Activated T-helper 1 cell treated with Interleukin-2 at 50 U/mL for 16 hours (primary cell): ENCODE data around the gene COL4A2.
"Not testable (repeated sequence)": the region's sequence is repeated elsewhere in the genome, so short reads cannot be mapped to it uniquely, and the experiment has no call there.

Source experiments
- DNase-seq: peaks from one replicate; pipeline ENCODE4 v3.0.0-alpha.2; 2020; ENCODE audit warnings: low read depth

Gene COL4A2

GRCh38 chr13:110518571-110518970, 211.5 kb downstream of the COL4A2 start:
- DNase-seq = no peak

GRCh38 chr13:110519046-110519445, 212.0 kb downstream of the COL4A2 start:
- no peak for DNase-seq

- no peak for DNase-seq
Measured at GRCh38 chr13:110519506-110519905, 212.4 kb downstream of the COL4A2 start.

GRCh38 chr13:110520431-110521295, 213.6 kb downstream of the COL4A2 start:
- DNase-seq = no peak

- DNase-seq = no peak
Measured at GRCh38 chr13:110521296-110521680, 214.2 kb downstream of the COL4A2 start.

GRCh38 chr13:110521946-110522345, 214.9 kb downstream of the COL4A2 start:
- no peak for DNase-seq

- no peak for DNase-seq
Measured at GRCh38 chr13:110522721-110523120, 215.6 kb downstream of the COL4A2 start.

- DNase-seq = no peak
Measured at GRCh38 chr13:110523180-110523579, 216.1 kb downstream of the COL4A2 start.

GRCh38 chr13:110523838-110524540, 216.9 kb downstream of the COL4A2 start:
- DNase-seq = no peak

- no peak for DNase-seq
Measured at GRCh38 chr13:110524541-110525257, 217.6 kb downstream of the COL4A2 start.

- DNase-seq = no peak
Measured at GRCh38 chr13:110525328-110526319, 218.5 kb downstream of the COL4A2 start.

- DNase-seq = no peak
Measured at GRCh38 chr13:110528371-110528770, 221.3 kb downstream of the COL4A2 start.

- DNase-seq = no peak
Measured at GRCh38 chr13:110528911-110529310, 221.8 kb downstream of the COL4A2 start.

- DNase-seq = no peak
Measured at GRCh38 chr13:110529522-110530311, 222.6 kb downstream of the COL4A2 start.

- DNase-seq = no peak
Measured at GRCh38 chr13:110531100-110531499, 224.0 kb downstream of the COL4A2 start.

GRCh38 chr13:110531671-110532083, 224.6 kb downstream of the COL4A2 start:
- no peak for DNase-seq

GRCh38 chr13:110532258-110532657, 225.2 kb downstream of the COL4A2 start:
- DNase-seq = not testable (repeated sequence)

GRCh38 chr13:110533771-110534670, 226.9 kb downstream of the COL4A2 start:
- DNase-seq = no peak

GRCh38 chr13:110535526-110535925, 228.4 kb downstream of the COL4A2 start:
- no peak for DNase-seq
